ENCODE results near the gene CTSV.
"Not testable (repeated sequence)": the region's sequence is repeated elsewhere in the genome, so short reads cannot be mapped to it uniquely, and the experiment has no call there.

Gene CTSV

DNA sequence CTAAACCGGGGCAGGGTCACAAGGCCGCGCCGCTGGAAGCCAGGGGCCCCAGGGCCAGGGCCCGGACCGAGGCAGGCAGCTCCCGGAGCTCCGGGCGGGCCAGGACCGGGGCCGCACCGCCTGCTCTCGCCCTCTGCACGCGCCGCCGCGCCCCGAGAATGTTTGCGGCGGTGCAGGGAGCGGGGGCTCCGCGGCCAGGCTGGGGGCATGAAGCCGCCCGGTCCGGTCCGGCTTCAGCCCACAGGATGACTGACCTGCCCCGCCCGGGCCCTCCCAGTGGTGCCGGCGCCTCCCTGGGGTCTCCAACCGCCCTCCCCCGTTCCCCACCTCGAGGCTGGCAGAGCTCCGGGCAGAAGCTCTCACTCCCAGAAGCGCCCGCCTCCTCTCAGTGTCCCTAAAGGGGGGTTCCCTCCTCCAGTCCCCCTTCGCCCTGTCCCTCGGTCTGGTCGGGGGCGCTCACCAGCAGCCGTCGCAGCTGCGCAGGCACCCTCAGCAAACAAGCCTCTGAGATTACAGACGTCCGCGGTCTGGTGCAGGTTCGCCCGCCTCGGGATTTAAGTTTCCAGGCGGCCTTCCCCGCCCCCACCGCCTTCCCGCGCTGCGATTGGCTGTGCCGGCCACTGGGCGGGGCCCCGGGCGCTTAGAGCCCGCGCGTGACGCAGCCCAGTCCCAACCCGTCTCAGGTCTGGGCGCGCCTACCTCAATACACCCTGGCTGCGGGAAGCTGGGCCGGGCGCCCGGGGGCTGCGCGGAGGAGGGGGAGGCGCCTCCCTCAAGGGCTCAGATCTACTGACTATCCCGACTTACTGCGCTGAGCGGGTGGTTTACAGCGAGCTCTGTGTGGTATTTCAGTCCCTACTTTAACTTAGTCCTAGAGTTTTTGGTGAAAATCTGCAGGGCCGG, at the start of gene CTSV:
Gene CTSV, minus strand, starts transcription at position 532 of the 903 bp plus-strand sequence. CDS start 1,099 bp downstream, outside the sequence.
- peak; percentile 80 for DNase-seq

DNA sequence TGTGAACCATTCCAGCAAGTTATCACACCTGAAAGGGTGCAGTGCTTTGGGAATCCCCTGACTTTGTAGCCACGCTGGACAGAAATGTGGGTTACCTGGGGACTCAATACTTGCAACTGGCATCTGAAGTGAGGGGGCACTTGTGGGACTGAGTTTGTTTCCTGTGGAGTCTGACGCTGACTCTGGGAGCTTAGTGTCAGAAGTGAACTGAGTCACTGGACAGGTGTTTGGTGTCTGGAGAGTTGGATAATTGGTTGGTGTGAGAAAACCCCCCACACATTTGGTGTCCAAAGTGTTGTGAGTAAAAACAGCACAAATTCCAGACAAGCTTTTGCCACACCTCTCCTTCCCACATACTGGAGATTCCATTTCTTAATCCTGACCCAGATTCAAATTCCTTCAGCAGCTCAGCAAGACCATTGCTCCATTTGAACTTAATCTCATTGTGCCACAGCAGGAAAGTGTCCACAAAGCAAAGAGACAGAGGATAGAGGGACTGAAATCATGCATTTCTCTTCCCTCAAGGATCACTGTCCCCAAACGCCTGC, 48.8 kb upstream of the CTSV start:
- not testable (repeated sequence) for DNase-seq

DNA sequence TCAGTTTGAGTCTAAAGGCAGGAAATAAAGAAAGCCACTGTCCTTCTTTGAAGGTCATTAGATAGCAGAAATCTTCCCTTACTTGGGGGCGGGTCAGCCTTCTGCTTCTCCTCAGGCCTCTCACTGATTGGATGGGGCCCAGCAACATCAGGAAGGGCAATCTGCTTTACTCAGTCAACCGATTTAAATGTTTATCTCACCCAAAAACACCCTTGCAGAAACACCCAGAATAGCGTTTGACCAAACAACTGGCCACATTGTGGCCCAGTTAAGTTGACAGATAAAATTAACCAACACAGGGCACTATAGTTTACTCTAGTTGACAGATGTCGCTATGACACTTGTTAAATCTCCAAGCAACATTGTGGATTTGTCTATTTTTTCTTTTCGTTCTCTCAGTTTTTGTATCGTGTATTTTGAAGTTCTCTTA, 45.6 kb upstream of the CTSV start:
- DNase-seq, result not testable (repeated sequence)

DNA sequence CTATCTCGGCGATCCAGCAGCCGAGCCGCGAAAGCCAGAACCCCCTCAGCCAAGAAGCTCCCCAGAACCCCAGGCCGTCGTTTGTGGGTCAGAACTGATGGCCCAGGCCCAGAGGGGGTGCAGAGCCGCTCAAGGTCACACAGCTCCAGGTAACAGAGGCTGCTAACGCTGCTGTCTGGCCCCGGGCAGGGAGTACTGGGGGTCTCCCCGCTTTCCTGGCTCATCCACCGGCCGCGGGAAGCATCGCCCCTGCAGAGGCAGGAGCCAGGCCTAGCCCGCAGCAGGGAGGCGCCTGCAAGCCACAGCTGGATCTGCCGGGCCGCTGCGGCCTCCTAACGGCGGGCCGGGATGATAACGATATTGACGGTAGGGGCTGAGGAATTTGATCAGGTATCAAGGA, 39.4 kb upstream of the CTSV start:
- DNase-seq, result no peak

DNA sequence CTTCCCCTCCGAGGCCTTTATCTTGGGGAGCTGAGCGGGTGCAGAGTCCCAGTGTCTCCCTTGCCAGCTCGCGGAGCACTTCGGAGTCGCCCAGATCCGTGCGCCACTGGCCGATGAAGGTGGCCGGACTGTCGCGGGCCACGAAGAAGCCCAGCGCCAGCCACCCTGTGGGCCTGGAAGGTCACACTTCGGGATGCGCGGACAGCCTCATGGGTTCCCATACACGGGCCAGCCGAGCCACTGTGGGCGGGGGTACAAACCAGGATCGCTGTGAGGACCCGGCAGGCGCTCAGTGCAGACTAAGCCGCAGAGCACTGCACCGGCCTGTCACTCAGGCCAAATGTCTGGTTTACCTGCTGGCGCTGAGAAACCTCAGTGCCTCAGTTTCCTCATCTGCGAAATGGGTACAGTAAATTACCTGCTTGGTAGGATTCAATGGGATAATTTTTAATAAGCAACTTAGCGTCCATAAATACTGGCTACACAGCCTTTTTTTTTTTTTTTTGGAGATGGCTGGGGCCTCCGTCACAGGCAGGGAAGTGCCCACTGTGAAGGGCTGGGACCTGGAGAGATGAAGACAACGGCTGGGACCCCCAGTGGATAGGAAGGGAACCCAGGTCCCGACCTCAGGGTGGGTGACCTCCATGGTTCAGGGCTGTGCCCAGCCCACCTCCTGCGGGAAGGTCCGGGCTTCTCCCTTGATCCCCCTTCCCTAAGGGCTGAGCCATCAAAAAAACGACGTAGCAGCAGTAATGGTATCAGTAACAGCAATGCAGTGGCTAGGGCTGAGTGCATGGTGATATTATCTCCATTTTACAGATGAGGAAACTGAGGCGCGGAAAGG, 38.7 kb upstream of the CTSV start:
- no peak for DNase-seq

DNA sequence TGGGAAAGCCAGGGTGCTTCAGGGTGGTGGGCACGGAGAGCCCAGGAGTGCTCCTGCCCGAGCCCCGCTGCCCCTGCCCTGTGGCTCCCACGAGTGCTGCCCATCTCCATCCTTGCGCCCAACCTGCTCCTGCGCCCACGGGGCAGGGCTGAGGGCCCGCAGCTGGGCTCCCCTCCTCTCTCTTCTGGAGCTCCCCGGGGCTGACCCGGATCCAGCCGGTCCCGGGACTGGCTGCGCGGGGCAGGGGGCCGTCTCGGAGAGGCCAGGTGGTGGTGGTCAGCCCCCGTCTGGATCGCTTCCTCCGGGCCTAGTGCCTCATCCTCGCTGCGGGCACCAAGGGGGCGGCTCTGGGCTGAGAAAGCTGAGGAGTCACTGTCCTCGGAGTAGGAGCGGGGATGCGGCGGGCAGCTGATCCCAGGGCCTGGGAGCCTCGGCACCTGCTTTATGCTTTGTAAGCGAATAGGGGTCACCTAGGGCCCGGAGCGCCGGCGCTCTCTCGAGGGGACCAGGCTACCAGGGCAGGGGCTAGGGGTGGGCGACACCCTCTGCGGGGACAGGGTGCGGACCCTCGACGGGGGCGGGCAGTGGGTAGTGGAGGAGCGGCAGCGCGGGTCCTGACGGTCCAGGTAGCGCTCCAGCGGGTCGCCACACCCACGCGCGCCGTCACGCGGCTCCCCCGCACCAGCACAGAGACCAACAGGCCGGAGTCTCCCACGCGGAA, 37.9 kb upstream of the CTSV start:
- DNase-seq, result not testable (repeated sequence)

DNA sequence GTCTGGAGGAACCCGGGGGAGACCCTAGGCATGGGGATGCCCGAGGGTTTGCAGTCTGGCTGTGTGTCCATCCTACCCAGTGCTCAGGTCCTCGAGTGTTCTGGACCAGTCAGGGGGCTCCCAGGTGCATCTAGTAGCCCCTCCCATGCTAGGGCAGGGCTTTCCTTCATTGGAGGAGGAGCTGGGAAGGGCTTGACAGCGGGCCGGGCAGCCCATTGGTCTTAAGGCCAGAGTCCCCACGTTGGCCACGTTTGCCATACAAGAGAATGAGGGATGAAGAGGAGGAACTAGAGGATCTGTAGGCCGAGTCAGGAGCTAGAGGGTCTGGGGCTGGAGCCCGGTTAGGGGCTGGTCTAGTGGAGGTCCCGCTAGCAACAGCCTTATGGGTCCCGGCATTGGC, 37.3 kb upstream of the CTSV start:
- no peak for DNase-seq

DNA sequence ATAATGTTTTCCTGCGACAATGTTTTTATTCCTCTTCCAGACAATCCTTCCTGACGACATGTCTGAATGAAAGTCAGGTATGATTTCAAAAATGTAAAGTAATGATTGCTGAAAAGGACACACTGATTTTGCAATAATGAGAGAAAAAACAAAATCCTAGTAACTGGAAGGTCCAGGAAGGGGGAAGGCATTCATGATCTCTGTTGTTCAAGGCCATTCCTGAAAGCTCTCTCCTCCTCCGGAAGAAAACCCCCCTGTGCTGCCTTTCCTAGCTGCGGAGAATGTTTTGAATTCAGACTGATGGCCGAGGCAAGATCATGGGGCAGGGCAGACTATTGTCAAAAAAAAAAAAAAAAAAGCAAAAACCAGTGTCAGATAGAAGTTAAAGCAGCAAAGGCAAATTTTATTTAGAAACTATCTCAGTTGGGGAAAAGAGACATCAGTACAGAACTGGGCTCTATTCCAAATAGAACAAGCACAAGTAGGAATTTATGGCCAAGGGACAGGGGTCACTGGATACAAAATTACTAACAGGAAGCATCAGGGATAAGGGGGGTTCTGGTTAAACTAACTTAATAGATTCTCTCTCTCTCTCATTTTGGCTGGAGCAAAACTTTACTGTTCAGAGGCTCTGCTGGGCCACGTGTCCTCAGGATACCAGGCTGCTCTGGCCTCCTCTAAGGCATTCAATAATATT, 36.5 kb upstream of the CTSV start:
- no peak for DNase-seq

DNA sequence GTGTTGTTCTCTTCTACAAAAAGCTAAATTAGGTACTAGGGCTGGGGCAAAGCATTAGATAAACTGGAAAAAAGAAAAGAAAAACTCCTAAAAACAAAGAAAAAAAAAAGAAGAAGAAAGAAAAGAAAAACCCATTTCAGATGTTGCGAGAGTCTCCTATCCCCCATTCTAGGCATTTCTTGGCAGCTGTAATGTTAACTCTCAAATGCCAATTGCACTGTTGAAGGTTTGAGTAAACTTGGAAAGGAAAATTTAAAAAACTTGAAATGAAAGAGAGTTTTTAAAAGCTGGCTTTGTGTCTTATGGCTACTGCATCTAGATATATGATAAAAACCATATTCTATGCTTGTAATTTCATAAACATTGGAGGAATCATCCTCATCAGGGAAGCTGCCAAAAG, 34.6 kb upstream of the CTSV start:
- no peak for DNase-seq

DNA sequence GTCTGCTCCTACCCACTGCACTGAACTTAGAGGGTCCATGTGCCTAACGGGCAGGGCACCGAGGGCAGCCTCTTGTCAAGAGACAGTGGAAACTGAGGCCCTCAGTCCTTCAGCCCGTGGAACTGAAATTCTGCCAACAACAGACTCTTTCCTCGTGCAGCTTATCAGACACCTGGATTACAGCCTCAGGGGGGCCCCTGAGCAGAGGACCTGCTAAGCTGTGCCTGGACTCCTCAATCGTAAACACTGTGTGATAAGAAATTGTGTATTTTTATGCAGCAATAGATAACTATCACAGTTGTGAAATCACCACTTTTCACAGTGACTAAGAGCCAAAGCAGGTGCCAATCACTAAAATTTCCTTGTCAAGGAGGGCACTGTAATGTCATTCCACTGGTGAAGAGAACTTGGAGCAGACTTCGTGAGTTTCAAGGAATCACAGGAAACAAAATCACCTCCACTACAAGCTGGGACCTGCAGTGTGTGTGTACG, 33.4 kb upstream of the CTSV start:
- no peak for DNase-seq

DNA sequence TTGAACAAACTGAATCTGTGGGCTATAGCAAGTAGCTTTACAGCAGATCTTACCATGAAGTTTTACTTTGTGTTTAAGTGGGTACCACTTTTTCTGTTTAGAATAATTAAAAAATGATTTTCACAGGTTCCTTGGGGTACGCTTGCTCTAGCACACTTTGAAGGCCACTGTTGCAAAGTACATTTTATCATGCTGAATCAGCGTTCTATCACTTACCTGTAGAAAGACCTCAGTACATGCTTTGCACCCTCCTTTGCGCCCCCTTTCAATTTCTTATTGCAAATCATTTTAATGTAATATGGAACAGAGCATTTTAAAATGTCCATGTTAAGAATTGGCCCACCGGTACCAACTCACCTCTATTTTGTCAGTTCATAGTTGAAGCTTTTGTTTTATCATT, 31.4 kb upstream of the CTSV start:
- DNase-seq, result not testable (repeated sequence)

DNA sequence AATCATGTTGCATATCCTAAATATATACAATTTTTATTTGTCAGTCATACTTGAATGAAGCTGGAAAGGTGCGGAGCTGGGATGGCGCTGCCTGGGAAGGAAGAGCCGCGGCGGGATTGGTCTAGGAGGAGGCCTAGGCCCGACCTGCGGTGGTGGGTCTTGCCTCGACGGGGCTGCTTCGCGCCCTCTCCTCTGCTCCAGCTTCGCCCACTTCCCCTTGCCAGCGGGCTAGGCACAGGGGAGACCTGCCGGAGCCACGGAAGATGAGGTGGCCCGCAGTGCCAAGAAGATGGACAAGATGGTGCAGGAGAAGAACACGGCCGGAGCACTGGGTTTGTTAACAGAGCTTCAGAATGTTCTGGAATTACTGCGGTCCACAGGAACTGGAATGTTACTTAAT, 28.5 kb upstream of the CTSV start:
- DNase-seq, result no peak

DNA sequence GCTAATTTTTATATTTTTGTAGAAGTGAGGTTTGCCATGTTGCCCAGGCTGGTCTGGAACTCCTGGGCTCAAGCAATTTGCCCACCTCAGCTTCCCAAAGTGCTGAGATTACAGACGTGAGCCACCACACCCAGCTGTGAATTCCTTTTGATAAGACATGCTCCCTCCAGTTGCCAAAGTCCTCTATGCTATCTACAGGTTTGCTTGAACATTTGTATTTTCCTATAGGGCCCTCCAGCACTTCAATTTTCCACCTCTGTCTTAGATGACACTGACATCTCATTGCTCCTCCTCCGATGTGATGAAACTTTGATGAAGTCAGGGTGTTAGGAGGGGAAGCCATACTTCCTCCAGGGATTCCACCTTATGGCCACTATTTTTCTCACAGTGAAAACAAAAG, 25.2 kb upstream of the CTSV start:
- DNase-seq, result no peak

DNA sequence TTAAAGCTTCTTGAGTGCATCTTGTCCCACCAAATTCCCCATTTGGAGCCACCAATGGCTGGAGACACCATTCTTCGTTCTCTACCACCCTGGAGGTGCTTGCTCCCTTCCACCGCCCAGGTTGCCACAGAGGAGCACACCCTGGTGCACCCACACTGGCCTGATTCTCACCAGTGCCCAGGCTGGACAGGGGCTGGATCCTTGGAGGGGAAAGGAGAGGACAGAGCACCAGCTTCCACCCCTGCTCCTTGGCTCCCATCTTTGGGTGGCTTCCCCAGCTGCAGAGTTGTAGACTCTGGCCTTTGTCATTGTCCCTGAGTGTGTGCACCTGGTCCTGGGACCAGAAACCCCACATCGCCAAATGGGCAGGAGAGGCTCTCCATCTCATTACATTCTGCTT, 21.9 kb upstream of the CTSV start:
- no peak for DNase-seq

DNA sequence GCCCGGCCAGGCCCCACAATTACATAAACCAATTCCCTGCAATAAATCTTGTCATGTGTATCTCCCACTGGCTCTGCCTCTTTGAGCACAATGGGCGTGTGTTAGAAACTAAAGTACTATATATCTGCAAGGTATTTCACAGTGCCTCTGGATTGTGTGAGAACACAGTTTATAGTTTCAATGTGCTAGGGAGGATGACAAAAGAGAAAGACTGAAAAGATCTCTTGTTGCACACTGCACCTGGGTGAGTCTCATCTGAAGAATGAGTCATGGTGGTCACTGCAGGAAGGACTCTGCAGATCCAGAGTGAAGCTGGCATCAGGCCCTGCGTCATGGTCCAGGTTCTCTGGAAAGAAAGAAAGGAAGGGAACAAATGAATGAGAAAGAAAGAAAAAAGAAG, 20.7 kb upstream of the CTSV start:
- peak; percentile 5 for DNase-seq

DNA sequence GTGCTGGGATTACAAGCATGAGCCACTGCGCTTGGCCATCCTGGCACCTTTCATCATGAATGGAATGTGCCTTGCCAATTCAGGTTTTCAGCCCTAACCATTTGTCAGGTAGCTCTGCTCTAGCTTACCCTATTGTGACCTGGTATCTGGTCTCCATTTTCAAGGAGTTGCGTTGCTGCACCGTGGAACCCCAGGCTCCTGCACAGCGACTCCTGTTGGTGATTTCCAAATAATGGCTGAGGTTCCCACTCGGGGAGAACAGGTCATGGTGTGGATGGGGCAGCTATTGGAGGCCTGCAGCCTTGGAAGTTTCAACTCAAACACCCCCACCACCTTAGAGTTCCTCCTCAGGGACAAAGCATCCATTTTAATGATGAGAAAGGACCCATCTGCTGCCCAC, 18.7 kb upstream of the CTSV start:
- DNase-seq, result no peak

DNA sequence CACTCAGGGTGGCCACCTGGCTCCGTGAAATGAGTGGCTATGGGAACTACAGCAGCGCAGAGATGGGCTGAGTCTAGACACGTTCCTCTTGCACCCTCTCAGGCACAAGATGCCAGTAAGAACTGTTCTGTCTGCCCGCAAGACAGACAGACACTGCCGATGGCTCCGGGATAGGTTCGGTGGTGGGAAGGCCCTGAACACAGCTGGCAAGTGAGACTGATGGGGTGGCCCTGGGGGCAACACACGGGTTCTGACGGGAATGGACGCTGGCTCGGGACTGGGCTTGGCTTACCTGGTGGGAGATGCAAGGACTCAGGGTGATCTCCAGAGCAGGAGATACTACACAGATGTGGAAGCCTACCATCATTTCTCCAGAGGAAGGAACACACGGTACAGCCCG, 16.9 kb upstream of the CTSV start:
- not testable (repeated sequence) for DNase-seq

DNA sequence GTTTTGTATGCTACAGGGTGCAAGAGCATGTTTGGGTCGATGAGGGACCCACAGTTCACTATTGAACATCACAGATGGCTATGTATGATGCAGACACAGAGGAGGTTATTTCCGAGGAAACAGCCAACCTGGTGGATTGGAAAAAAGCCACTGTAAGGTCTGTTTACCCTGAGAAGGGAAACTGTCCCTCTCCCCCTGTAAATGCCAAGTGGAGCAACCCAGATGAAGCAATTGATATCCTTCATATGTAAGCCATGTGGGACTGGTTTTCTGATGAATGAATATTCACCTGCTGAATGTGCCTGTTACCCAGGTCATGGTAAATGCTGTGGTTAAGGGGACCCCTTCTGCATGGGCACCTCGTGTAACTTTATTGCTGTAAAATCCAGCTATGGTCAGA, 14.8 kb upstream of the CTSV start:
- no peak for DNase-seq

DNA sequence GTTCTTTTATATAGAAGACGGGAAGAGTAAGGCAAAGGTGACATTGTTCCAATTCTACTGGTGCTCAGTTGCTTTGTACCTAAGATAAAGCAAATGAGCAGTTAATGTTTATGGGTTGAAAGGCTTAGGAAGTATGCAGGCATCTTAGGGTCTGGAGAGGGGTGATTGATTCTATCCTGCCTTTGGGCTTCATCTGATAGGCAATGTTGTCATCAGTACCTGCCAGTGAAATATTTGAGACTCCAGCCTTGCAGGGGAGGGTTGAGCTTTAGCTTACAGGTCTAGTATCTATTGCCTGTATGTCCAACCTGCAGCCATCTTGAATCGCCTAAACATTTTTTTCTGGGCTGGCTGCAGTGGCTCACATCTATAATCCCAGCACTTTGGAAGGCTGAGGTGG, 13.8 kb upstream of the CTSV start:
- no peak for DNase-seq

DNA sequence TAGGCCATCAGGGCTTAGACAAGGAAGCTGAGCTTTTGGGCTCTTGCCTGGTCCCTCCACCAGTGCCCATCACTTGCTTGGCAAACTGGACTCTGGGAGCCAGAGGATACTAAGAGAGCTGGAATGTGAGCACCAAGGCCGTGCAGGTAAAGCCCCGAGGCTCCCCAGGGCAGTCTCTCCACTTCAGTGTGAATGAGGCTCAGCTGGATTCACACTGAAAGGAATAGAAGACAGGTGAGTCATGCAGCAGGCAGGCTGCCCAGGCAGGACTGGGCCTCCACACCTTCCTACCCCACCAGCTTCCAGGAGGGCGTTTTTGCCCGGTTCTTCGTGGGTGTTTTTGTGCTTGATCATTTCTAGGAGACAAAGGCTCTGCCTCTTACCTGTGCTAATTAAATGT, 7.3 kb upstream of the CTSV start:
- no peak for DNase-seq

DNA sequence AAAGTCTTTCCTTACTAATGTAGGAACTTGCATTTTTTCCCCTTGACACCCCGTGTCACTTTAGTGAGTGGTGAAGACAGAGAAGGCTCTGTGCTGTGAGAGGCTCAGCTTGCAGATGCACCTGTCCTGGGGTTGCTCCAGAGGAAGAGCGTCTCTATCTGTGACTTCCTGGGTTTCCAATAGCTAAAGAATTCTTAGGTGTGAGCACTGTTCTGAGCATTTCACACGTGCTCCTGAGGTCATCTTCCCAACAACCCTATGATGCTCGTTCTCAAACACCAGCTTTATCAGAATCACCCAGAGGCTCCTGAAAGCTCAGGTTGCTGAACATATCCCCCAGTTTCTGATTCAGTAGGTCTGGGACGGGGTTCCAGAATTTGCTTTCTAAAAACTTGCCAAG, 6.4 kb upstream of the CTSV start:
- no peak for DNase-seq

DNA sequence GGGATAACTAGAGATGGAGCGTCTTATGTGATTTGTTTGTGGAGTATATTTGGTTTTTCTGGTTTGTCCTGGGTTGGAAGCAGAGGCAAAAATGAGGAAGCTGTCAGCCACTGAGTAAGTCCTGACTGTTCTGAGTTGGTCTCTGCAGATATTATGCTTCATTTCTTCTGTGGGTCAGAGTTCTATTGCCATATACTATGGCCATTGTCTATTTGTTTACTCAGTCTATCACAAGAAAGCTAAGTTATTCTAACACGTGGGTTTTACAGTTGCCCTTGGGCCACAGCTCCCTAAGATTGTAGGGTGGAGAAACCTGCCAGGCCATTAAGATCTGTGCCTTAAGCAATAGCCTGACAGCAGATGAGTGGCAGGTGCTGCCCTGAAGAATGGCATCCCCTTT, 3.0 kb upstream of the CTSV start:
- no peak for DNase-seq

Data from activated CD4-positive, alpha-beta T cell treated with anti-CD3 and anti-CD28 coated beads, Interleukin-2, amount 50 U/mL, for 16 hours (primary cell).